NCI-H2196 (cell line): ENCODE measurements around the gene C14orf119.
A peak's percentile ranks its signal among the peaks of the same experiment; 100 is the strongest.
"Not testable (repeated sequence)": the region's sequence is repeated elsewhere in the genome, so short reads cannot be mapped to it uniquely, and the experiment has no call there.

Source experiments
- DNase-seq: peaks from one replicate; lab custom pipeline; 2025; ENCODE audit not compliant: unreplicated experiment; lab: John Stamatoyannopoulos, UW

Gene C14orf119

DNA sequence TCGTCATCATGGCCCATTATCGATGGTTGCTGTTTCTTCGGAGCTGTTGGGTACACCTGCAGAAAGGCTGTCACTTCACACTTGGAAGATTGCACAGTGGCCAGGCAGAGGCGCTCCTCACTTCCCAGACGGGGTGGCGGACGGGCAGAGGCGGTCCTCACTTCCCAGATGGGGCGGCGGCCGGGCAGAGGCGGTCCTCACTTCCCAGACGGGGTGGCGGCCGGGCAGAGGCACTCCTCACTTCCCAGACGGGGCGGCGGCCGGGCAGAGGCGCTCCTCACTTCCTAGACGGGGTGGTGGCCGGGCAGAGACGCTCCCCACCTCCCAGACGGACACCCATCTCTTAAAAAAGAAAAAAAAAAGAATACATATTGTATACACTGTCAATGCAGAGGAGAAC, 12.9 kb downstream of the C14orf119 start:
- DNase-seq = not testable (repeated sequence)

DNA sequence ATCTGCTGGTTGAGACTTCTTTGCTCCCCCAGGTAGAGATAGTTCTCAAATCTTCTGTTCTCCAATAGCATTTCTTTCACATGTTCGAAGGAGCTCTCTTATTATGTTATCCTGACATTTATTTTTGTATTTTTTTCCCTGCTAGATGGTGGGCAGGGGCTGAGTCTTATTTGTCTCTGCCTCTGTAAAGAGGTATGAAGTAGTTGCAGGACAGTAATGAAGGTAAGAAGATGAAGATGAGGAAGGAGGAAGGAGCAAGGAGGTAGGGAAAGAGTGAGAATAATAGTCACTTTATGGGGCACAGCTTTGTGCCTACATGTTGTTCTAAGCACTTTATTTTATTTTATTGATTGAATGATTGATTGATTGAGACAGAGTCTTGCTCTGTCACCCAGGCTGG, 14.5 kb downstream of the C14orf119 start:
- DNase-seq = no peak

DNA sequence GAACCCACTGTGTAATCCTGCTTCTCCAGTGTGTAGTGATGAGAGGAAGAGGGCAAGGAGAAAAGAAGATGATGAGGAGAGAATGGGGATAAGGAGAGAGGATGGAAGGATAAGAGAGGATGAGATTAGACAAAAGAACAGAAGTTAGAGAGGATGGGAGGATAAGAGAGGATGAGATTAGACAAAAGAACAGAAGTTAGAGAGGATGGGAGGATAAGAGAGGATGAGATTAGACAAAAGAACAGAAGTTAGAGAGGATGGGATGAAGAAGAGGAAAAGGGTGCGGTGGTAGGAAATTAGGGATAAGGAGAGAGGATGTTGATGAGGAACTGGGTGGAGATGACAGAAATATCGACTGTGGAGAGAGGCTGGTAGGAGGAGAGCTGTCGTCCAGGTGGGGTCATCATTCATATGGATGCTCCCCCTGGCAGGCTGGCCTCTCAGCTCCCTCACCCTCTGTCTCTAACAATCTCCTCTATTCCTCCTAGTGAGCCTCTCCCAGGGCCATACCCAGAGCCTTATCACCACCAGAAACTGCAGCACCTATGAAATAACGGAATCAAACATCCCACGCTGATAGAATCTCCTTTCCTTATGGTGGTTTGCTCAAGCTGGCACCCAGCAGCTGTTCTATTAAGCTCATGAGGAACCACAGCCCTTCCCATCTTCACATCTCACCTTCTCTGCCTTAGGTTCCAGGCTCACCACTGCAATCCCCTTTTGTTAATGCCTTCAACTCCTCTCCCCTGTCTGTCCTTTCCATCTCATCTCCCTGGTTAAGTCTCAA, 15.5 kb downstream of the C14orf119 start:
- DNase-seq = no peak

DNA sequence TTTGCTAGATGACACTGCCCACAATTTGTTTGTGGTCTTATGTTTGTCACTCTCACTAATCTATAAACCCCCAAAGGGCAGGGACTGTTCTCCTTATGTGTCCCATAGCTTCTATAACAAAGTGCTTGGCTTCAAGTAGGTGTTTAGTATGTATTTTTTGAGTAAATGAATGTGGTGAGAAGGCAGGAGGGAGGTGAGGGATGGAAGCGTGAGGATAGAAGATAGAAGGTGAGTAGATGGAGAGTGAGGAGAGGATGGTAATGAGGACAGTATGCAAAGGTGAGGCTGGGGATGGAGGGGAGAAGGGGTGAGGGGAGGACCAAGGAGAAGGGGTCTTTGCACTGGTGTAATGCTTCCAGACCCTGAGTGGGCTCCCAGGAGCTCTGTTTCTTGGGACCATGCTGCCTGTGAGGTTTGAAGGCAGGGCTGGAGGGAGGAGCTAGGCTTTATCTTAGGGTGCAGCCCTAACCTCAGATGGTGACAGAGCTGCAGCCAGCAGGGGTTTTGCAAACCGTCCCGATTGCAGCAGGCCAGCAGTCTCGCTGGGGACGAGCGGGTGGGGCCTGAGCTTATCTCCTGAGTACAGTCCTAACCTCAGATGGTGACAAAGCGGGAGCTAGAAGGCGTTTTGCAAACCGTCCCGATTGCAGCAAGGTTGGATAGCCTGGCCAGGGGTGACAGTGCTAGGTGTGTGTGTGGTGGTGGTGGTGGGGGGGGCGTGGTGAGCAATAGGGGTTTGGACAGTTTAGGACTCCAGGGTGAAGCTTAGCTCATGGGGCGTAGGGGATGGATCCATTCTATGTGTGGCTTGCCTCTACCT, 17.3 kb downstream of the C14orf119 start:
- no peak for DNase-seq

DNA sequence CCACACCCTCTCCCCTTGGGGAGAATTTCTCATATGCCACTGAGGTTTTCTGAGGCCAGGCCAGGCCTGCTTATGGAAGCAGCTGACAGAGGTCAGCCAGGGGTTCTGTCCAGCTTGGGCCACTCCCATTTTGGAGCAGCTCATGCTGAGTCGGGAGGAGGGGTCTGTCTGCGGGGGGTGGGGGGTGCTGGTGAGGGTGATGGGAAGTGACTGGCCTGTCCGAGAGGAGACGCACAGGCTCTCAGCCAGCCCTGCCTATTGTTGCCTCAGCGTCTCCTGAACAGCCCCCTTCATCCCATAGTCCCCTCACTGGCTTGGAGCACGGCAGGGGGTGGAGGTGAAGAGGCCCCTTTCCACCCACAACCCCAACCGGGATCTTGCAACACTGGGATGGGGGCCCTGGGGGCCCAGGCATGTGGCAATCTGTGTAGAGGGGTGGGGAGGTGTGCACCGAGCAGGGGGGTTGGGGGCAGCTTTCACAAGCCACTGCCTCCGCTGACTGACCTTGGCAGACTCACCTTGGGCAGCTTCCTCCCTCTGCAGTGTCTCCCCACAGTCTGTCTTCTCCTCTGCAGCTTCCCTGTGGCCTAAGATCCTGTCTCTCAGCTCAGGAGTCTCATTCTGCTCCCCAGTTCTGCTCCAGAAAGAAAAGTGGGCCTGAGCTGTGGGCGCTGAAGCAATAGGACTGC, 18.3 kb downstream of the C14orf119 start:
- no peak for DNase-seq

DNA sequence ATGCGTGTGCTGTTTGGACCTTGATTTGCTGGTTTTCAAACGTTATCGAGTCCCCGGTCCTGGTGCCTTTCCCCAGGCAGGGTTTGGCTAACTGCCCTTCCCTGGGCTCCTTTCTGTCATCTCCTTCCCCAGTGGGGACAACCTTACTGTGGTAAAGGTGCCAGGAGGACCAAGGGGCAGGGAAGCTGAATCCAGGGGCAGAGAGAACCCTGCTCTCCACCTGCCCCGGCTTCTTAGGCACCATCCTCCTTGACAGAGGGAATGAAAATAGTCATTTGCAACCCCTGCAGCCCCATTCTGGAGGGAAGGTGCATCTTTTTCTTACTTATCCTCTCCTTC, 18.8 kb downstream of the C14orf119 start:
- no peak for DNase-seq

DNA sequence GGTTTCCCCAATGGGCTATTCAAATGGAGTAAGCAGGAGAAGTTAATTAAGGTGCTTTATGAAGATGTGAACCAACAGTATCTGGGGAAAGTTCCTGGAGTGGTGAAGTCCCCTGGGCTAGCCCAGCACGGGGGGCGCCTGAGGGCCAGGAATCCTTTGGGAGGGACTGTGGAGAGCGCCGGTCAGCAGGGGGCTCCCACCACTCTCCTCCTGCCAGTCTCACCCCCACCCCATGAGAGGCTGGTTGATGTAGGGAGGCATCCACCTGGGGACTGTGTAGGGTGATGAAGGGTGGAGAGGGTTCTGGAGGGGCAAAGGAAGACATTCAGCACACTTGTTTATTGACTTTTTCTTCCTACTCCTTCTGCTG, 19.3 kb downstream of the C14orf119 start:
- DNase-seq = no peak

DNA sequence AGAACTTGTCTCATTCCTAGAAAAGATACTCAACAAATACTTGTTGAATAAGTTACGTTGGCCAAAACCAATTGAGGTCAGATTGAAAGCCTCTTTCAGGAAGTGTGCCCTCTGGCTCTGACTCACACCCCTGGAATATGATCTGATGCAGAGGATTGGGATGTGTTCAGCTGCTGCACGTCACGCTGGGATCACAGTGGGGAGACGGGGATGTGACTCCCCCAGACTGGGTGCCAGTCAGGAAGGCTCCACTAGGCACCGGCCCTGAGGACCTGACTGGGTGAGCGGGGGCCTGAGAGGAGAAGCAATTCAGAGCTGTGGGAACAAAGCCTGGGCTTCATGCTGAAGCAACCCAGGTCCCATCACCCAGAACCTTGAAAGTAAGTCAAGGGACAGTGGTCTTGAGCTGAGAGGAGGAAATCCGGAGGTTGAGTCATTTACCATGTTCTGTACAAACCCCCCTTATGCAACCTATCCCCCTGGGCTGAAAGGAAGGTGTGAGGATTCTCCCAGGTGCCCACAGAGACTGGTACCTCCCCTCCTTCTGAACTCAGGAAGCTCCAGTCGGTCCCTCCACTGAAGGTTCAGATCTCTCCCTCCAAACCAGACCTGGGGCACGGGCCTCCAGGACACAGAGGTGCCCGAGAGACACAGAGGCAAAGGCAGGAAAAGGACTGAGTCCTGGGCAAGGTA, 19.9 kb downstream of the C14orf119 start:
- DNase-seq = peak; percentile 42

DNA sequence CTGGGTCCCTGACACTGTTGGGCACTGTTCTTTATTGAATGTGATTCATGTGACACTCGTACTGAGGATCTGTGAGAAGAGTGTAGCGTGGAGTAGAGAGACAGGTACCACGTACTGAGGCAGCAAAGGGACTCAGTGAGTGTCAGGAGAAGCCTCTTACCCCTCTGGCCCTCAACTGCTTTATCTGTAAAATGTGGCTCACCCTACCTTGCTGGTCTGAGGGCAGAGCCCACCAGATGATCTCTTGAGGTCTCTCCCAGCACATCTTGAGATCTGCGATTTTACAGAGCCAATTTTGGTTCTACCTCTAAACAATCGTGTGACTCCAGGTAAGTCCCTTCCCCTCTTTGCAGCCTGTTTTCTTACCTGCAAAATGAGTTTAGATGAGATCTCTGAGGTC, 20.6 kb downstream of the C14orf119 start:
- no peak for DNase-seq

DNA sequence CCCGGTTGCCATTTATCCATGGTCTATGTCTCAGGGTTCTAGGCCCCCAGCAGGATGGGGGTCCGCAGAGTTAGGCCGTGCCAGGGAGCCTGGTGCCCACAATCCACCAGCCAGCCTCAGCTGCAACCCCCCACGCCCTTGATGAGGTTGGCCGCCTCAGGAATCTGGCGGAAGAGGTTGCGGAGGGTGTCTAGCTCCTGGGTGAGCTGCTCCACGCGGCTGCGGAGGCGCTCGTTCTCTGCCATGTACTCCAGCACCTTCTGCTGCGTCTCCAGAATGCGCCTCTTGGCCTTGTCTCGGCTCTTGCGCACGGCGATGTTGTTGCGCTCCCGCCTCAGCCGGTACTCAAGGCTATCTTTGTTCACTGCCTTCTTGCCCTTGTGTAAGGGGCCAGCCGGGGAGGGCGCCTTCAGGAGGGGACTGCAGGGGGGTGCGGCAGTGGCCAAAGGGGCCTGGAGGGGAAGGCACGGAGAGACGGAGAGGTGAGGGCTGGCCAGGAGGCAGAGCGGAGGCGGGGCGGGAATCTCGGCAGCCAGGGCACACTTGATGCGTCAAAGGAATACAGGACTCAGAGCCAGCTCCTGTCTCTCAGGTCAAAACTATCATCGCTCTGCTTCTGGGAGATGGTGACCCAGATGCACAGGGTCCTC, 22.2 kb downstream of the C14orf119 start:
- DNase-seq = no peak

DNA sequence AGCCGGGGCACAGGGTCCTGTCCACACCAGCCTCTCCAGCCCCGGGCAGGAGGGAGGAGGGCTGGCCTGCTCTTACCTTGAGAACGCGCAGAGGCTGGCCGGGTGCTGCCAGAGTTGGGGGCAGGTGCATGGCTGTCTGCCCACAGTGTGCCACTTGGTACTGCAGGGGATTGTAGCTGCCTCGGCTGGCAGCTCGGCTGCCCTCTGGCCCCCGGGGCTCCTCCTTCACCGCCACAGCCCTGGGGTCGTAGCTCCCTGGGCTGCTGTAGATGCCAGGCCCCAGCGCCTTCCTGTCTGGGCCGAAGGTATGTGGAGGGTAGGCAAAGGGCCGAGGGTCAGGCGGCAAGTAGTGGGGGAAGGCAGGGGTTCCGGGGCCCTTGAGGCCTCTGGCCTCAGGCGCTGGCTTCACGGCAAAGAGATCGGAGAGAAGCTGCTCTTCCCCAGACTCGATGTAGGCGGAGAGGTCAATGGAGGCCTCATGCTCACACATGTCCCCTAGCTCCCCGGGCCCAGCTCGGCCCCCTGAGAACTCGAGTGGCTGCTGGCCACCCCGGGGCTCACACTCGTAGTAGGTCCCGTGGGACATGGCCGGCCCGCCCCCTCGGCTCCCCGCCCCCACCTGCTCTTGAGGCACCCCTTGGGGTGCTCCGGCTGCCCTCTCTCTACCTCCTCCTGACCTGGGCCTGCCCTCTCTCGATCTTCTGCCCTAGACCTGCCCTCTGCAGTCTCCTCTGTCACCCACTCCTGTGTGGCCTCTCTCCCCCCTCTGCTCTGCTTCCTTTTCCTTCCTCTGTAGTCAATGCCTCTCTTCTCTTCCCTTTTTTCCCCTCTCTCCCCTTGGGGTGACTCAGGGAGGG, 23.4 kb downstream of the C14orf119 start, which contains the start of gene CEBPE:
Gene CEBPE, minus strand, starts transcription at position 750 of the 857 bp plus-strand sequence. Its CDS starts 164 bp downstream, at position 586.
- DNase-seq = no peak

DNA sequence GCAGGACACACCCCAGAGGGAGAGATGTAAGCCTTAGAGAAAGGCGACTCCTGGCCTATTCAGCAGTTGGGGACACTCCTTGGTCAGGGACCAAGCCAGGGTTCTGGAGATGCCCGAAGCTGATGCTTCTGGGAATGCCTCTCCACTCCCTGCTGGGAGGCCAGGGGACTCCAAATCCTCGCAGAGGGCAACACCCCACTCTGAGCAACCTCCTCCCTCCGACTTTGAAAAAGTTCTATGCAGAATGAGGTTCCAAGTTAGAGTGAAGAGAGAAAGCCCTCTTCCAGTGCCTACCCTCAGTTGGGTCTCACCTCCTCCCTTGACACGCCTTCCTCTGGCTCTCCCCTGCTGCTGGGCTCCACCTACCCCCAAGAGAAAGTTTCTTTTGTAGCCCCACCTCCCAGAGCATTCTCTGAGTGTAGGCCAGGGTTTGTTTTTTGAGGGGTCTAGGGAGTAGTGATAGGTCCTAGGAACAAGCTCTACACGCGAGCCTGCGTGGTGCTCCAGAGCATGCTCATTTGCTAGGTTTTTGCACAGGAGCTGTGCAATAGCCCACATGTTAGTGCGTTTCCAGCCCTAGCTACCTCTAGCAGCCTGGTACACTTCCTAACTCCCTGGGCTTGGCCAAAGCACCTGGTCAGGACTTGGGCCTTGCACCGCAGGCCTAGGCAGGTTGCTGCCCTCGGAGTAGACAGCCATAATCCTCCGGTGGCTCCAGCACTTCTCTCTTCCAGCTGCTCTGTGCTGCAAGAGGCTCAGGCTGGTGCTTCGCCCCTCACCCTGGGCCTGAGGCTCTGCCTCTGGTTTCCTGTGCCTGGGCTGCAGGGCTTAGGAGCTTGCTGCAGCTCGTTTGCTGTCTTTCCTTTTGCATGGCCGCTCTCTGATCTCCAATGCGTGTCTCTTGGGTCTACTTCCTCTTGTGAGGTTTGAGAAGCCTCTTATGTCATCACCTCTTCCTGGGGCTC, 24.3 kb downstream of the C14orf119 start:
- no peak for DNase-seq

DNA sequence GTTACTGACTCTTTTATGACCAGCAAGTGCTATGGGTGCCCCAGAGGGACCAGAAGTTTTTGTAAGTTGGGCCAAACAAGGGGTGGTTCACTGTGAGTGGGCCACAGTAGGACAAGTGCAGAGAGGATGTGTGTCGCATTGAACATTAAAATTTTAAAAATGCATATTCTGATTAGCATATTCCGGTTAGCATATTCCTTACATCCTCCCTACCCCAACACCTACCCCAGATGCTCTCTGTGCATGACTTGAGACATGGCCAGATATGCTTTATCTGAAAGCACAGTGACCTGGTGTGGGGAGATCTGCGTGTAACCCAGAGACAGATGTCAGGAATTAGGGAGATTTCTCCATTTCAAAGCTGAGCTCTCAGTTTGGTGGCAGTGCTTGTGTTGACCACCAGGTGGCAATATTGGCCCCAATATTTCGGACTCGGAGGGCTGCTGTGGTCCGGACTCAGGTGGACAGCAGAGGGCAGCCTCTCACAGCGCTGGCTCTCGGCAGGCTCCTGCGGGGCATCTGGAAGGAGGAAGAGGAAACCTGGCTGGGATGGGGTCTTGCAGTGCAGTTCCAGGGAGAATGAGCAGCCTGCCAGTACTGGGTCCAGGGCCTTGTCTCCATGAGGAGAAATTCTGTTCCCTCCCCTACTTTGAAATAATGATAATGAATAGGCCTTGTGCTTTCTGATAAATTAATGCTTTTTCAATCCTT, 25.4 kb downstream of the C14orf119 start:
- DNase-seq = peak; percentile 89

DNA sequence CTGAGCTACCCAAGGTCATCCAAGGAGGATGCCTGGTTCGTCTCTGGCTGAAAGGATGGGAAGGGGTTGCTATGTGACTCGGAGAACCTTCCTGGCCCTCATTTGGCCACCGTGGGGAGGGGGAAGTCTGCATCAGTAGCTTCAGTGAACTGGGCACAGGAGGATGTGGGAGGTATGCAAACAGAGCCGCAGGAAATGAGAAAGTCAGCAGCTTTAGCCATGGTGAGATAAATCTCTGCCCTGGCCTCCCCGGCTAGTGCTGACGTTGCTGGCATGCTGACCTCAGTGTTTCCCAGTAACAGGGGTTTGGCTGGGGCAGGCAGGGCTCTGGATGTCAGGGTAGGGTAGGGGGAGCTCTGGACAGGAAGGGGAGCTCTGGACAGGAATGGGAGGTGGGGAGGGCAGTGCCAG, 26.1 kb downstream of the C14orf119 start:
- no peak for DNase-seq

DNA sequence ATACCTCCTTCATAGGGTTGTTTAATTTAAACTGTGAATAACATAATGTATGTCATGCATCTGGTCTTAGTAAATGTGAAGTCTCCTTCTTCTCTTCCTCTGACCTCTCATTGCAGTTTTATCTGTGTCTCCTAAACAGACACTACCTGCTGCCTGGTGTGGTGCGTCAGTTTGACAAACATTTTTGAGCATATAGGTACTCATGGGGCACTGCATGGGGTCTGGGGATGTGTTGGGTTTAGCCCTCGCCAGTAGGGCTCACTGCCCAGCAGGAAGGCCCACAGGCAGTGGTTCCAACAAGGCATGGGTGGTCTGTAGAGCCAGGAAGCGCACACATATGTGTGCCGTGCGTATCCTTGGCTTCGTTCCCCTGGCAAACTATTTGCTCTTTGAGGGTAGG, 26.8 kb downstream of the C14orf119 start:
- no peak for DNase-seq

DNA sequence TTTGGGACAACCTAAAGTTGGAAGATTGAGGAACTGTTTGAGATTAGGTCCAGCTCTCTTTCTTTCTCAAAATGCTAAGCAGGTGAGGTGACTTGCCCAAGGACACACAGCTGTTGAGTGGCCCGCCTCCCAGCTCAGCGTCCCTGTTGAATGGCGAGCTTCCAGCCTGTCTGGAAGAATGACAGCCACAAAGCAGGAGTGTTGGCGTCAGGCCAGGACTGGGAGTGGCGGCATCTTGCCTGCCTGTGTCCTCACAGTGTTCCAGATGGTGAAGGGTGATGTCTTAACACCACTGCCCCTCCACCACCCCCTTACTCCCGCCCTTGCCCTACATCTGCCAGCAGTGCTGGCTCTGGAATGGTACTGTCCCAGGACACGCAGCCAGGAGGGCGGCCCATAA, 28.1 kb downstream of the C14orf119 start:
- DNase-seq = peak; percentile 45

DNA sequence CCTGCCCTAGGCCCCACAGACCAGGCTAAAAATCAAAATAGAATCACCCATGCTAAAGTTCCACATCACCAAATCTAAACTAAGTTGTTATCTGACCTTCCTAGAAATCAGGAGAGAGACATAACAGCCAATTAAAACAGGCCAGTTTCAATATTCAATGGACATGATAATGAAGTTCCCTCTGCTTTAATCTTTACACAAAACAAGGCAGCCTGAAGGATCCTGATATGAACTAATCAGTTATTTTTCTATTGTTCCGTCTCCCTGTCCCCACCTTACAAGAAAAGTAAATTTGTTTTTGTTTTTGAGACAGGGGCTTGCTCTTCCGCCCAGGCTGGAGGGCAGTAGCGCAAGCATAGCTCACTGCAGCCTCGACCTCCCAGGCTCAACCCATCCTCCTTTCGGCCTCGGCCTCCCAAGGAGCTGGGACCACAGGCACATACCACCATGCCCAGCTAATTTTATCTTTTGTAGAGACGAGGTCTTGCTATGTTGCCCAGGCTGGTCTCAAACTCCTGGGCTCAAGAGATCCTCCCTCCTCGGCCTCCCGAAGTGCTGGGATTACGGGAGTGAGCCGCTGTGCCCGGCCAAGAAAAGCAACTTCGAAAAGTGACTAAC, 29.1 kb downstream of the C14orf119 start:
- no peak for DNase-seq

DNA sequence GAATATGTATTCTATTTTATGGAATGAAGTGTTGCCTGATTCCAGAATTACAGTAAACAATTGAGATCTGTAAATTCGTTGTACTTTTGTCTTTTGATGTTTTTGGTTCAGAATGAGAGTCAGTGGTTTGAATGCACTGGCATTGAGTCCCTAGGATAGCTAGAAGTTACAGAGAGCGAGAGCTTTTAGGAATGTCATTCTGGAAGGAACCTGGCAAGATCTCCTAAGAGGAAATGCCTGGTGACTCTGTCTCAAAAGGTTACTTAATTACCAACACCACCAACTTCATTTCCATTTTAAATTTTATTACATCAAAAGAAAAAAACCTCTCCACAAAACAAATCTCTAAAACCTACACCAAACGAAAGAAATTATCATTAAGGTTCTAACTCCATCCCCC, 29.7 kb downstream of the C14orf119 start:
- DNase-seq = no peak
